Stimulated activated CD8-positive, alpha-beta memory T cell treated with anti-CD3 and anti-CD28 coated beads, Interleukin-15, amount 100 ng/mL, for 24 hours (primary cell): ENCODE measurements around the gene GALNS.
"Not testable (repeated sequence)": the region's sequence is repeated elsewhere in the genome, so short reads cannot be mapped to it uniquely, and the experiment has no call there.

Source experiments
- DNase-seq: peaks from one replicate; pipeline ENCODE4 v3.0.0-alpha.2; 2020; ENCODE audit warnings: low read depth

The GALNS gene

DNA sequence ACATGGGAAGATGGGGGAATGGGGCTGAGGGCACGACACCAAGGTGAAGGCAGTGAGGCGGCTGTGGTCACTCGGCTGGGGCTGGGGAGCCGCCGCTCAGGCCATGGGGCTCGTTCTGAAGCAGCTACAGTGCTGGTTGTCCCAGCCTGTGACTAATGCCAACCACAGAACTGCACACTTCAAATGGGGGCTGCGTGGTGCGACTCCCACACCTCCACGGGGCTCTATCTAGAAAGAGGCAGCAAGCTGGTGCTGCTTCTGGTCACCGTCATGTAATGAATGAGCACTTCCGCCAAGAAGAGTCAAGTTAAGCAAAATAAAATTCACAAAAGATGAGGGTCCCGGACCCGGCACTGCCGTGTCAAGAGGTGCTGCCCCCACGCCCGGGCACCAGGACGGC lies 20.0 kb downstream of the GALNS start:
- DNase-seq, result no peak

DNA sequence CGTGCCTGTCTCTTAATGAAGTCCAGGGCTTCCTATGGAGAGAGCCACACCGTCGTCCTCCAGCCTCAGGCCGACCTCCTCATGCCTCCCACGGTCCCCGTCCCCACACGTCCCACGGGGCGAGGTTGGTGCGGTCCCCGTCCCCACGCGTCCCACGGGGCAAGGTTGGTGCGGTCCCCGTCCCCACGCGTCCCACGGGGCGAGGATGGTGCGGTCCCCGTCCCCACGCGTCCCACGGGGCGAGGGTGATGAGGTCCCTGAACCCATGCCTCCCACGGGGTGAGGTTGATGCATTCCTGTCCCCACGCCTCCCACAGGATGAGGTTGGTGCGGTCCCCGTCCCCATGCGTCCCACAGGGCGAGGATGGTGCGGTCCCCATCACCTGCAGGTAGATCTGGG lies 20.9 kb downstream of the GALNS start:
- no peak for DNase-seq

DNA sequence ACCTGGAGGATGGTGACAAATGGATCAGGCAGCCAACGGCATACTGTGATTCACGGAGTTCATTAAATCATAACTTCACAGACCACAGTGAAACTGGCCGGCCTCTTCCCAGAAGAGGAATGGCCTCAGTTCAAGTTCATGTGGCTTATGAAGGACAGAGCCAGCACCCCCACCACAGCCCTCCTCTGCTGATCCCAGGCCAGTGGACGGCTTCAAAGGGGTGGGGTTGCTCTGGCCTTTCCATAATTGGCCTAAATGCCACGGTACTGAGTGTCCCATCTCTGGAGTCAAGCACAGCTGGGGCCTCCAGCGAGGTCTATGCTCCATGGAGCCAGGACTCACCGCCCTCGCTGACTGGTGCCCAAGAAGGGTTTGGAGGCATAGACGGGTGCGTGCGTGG lies 21.4 kb downstream of the GALNS start:
- no peak for DNase-seq

DNA sequence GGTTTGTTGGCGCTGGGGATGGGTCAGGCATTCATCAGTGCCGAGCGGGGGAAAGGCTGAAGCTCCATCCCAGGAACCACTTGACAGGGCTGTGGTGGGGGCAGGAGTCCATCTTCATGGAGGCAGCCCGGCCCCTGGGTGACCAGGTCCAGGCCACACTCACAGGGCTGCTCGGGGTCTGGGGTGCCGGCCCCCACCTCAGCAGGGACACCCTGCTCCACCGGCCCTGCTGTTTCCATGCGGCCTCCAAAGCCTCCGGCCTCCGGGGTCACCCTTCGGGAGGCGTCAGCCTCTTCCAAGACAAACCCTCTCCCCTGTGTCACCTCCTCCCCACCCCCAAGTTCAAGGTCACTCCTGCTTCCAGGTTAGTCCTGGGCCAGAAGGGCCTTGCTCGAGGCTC lies 22.1 kb downstream of the GALNS start:
- no peak for DNase-seq

DNA sequence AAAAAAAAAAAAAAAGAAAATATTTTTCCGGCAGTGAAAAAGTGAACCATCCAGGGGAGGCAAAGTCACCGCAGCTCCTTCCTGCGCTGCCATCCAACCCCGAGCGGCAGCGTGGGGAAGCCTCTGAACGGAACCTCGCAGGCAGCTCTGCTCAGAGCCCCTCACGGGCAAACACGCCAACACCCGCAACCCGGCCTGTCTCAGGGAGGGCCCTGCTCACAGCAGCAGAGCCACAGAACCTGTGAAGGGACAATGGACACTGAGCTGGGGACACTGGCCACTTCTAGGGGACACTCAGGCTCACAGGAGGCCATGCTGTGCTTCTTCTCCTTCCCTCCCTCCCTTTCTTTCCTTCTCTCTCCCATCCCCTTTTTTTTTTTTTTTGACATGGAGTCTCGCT lies 23.7 kb downstream of the GALNS start:
- DNase-seq, result no peak

DNA sequence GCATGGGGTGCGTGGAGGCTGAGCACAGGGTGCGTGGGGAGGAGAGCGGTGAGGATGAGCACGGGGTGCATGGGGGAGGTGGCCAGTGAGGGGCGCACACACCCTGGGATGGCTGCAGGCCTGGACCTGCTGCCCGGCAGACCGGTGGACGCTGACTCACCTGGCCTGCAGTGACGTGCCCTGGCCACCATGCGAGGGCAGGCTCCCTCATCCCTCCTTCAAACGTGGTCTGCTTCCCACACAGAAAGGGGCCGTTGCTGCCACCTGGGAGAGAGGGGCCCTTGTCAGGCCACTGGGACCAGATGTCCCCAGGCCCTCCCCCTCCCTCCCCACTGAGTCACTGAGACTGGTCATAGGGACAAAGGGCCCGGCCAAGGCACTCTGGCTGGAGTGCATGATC lies 24.9 kb downstream of the GALNS start:
- no peak for DNase-seq

DNA sequence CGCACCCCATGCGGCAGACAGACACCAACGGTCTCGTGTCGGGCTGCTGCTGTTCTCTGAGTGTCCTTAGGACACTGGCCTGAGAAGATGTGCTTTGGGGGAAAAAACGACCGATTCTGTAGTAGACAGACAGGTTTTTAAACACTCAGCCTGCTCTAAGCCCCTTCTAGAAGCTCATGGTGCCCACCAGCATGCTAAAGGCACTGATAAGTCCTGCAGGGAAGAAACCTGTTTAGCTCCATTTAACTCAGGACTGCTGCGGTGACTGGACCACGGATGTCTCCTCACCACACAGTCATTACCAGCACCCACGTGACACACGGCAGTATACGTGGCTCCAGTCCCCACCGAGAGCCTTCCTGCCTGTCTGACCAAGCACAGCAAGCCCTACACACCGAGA lies 26.0 kb downstream of the GALNS start:
- DNase-seq, result no peak

DNA sequence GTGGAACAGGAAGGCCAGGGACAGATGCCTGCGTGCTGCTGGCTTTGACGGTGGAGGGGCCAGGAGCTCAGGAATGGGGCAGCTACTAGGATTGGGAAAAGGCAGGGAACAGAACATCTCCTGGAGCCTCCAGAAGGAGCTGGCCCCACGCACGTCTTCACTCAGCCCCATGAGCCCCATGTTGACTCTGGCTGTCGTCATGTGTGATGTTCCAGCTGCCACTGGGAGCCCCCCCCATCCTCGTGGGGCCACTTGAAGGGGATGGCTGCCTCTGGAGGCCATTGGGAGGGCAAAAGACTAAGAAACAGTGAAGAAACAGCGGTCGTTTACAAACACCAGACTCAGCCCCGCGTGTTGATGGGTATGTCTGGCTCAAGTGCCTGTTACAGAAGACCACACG lies 26.5 kb downstream of the GALNS start:
- DNase-seq, result no peak

DNA sequence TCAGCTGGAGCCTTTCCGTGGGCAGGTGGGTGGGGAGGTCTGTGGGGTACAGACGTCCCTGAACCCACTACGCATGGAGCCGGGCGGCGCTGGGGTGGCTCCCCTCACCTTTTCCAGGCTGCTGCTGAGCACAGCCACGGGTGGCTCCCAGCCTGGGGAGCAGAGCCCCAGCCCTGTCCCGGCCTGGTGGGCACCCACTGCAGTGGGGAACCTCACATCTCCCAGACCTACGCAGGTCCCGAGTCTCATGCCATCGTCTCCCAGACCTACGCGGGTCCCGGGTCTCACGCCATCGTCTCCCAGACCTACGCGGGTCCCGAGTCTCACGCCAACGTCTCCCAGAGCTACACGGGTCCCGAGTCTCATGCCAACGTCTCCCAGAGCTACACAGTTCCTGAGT lies 28.0 kb downstream of the GALNS start:
- no peak for DNase-seq

DNA sequence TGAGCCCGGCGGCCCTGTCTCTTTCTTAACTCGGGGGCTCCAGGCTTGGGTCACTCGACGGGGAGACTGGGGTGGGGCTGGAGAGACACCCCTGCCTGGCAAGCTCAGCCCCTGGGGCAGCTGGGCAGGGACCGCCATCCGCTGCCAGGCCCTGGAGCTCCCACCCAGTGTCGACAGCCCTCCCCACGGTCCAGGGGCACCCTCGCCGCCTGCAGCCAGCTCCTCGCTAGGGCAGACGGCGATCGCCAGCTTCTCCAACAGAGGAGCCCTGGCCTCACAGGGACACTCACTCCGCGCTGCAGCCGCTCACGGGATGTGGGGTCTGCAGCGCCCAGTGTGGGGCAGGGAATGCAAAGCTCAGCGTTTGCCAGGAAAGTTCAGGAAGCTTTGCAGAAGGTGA lies 29.0 kb downstream of the GALNS start:
- DNase-seq, result no peak

DNA sequence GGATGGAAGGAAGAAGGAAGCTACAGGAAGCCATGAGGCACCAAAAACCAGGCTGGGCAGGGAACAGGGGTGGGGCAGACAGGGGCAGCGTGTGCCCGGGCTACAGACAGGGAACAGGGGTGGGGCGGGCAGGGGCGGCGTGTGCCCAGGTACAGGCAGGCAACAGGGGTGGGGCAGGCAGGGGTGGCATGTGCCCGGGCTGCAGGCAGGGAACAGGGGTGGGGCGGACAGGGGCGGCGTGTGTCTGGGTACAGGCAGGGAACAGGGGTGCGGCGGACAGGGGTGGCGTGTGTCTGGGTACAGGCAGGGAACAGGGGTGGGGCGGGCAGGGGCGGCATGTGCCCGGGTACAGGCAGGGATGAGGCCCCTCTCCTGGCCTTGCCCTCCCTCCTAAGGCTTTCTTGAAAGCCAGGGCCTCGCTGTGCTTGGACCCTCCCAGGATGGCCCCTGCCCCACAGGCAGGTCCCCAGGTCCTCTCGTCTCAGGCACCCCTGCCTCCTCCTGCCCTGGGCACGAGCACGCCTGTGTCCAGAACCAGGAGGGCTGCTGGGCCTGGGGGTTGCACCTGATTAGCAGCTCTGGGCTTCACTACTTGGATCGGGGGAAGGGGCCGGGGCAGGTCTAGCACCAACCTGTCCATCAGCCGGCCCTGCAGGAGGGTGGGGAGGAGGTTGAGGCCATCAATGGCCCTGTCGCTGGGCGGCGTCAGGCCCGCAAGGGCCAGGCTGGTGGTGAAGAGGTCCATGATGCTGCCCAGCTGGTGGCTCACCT lies 30.5 kb downstream of the GALNS start:
- no peak for DNase-seq

DNA sequence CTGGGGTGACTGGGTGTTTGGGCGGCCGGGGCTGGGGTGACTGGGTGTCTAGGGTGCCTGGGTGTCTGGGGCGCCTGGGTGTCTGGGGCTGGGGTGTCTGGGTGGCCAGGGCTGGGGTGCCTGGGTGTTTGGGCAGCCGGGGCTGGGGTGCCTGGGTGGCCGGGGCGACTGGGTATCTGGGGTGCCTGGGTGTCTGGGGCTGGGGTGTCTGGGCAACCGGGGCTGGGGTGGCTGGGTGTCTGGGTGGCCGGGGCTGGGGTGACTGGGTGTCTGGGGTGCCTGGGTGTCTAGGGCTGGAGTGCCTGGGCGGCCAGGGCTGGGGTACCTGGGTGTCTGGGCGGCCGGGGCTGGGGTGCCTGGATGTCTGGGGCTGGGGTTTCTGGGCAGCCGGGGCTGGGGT lies 31.6 kb downstream of the GALNS start:
- no peak for DNase-seq

DNA sequence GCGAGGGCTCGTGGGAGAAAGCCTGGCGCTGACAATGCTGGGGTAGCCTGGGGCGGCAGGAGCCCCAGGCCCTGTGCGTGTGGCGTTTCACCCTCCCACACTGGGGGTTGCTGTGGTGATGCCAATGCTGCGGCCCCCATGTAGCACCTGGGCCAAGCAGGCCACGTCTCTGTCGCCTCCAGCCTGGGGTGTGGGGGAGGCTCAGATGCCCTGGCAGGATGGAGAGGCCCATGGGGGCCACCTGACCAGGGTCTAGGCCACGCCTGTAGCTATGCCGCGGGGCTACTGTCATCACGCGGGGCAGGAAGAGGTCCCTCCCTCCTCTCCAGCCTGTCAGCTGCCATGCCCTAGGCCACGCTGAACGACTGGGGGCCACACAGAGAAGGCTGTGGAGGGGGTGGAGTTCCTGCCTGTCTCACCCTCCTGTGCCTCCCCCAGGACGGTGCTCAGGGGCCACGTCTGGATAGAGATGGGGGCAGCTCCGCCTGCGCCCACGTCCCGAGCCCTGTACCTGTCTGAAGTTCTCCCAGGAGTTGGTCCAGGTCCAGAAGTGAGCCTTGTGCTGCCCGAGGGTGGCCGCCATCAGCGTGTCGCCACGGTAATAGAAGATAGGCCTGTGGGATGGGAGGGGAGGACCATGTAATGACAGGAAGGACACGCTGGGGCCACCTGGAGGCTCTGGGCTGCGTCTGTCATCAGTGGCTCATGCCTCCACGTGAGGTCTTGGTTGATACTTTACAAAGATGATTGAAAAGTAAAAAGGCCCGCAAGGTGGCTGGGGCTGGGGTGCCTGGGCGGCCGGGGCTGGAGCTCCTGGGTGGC lies 32.3 kb downstream of the GALNS start:
- DNase-seq, result no peak

DNA sequence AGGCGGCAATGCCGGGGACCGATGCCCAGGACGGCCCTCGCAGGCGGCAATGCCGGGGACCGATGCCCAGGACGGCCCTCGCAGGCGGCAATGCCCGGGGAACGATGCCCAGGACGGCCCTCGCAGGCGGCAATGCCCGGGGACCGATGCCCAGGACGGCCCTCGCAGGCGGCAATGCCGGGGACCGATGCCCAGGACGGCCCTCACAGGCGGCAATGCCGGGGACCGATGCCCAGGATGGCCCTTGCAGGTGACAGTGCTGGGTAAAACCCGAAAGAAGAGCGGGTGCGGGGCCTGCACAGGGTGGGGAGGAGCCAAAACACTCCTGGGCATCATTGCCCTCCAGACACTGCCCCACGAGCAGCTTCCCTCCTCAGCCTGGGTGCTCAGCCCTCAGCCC lies 33.1 kb downstream of the GALNS start:
- DNase-seq, result not testable (repeated sequence)

DNA sequence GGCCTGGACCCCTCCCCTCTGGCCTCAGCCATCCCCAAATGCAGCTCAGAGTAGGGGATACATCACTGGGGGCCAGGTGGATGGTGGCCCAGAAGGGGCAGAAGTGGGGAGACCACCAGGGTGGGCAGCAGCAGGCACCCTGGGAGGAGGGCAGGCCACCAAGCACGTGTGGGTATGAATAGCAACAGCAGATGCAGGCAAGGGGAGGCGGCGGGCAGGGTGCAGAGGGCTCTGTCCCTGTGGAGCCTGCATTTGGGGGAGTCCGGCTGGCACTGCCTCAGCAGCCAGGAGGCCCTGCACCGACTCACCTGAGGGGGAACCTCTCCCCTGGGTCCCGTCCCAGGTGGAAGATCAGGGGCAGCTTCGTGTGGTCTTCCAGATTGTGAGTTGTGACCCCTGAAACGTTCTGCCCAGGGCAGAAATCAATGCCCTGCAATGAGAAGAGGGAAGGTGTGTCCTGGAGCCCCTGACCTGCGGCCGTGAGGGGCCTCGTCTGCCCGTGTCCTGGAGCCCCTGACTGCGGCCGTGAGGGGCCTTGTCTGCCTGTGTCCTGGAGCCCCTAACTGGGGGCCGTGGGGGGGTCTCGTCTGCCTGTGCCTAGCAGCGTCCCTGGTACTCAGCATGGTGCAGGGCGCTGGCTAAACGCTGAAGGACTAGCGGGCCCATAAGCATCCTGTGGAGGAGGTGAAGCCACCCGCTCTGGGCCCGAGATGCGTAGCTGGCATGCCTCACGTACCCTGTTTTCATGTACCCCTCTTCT lies 34.3 kb downstream of the GALNS start:
- DNase-seq, result no peak

DNA sequence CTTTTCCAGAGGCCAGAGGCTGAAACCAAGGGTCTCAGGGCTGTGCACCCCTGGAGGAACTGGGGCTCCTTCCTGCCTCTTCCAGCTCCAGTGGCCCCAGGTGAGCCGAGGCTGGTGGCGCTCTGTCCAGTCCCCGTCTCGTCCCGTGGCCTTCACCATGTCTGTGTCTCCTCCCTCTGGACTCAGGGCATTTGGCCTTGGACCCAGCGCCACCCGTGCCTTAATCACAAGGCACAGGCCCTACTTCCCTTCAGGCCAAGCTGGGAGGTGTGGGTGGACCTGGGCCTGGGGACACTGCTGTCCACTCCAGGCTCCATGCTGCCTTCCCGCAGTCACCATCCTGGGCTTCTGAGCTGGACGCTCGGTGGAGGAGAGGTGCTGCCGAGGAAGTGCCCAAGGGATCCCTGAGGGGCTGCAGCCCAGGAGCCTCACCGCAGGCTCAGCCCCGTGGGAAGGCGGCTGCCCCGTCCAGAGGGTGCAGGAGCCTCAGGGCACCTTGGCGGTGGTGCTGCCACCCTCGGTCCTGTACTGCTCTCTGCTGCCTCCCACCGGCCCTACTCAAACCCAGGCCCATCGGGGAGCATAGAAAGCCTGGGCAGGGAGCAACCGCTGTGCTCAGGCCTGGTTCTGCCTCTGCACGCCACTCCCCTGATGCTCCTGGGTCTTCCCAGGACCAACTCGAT lies 35.4 kb downstream of the GALNS start:
- no peak for DNase-seq

DNA sequence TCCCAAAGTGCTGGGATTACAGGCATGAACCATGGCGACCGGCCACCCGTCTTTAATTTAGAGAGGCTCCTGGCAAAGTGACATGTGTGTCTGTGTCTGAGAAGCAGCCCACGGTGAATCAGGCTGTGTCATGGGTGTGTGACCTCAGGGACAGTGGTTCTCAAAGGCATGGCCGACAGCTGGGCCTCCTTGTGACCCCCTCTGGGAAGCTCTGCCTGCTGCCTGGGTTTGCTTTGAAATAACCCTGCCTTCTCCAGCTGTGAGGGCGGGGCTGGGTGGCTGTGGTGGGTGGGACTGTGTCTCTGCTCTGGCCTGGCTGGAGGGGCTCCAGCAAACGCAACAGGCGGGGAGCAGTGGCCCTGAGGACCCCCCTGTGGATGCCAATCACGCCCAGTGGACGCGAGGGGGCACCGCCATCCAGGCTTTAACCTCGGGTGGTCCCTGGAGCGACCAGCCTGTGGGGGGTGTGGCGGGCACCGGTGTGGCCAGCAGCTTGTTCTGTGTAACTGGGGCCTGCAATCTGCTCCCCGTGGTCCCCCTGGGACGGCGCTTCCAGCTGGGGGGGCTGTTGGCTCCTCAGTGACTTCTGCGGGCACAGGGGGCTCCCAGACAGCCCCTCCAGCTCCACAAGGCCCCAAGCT lies 36.2 kb downstream of the GALNS start:
- DNase-seq, result no peak

DNA sequence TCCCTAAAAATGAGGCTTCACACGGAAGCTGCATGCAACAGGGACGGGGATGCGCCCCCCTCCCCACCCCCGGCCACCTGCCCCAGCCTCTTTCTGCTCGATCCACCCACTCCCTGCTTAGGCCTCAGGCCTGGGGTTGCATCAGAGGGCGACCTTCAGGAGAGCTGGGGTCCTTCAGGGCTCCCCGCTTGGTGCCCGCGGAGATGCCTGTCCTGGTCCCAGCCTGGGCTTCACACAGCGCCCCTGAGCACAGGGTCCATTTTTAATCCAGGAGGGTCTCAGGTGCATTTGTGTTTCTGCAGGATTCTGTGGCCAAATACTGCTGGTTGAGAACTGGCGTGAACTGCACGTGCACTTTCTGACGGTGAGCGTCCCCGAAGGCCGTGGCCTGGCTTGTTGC lies 37.6 kb downstream of the GALNS start:
- no peak for DNase-seq

DNA sequence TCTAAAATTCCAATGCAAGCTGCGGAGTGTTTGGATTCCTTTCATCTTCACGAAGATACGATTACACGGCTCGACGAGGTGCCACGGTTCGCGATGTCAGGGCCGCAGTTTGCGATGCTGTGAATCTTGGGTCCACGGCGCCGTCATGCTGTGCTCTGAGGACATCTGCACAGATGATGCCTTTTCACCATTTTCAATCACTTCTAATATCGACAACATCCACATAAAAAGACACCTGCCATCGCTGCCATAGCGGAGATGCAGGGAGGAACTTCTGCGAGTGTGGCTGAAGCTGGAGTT lies 38.2 kb downstream of the GALNS start:
- no peak for DNase-seq

DNA sequence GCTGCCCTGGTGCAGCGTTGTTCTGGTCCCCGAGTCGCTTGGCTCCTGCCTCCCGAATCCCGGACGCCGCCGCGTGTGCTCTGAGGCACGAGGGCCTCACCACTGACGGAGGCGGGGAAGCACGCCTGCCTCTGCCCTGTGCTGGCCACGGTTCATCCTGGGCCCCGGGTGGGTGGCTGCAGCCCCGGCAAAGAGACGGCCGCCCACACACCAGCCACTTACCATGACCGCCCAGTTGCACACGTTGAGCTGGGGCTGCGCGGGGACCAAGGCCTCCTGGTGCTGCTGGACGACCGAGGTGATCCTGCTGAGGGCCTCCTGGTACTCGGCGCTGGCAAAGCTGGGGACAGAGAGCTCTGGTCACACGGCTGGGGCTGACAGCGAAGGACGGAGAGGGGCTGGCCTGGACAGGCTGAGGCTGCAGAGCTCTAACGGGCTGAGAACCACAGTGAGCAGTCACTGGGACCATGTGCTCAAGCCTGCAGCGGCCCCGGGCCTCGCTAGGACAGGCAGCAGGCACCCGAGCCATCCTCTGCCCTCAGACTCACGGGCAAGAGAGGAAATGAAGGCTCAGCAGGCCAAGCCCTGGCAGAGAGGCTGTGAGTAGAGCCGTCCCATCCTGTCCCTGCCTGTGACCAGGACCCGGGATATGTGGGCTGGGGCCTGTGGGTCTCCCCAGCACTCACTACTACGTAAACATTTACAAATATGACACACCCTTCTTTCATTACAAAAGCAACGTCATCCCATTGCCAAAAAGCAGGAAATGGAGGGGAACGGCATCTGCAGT lies 38.8 kb downstream of the GALNS start:
- no peak for DNase-seq
